Smooth muscle cell of the brain vasculature (primary cell): ENCODE results near the gene HDAC3.

Source experiments
- DNase-seq: peaks from one replicate; pipeline ENCODE4 v3.0.0-alpha.2; 2012; ENCODE audit warnings: low read depth, low spot score

The HDAC3 gene

DNA sequence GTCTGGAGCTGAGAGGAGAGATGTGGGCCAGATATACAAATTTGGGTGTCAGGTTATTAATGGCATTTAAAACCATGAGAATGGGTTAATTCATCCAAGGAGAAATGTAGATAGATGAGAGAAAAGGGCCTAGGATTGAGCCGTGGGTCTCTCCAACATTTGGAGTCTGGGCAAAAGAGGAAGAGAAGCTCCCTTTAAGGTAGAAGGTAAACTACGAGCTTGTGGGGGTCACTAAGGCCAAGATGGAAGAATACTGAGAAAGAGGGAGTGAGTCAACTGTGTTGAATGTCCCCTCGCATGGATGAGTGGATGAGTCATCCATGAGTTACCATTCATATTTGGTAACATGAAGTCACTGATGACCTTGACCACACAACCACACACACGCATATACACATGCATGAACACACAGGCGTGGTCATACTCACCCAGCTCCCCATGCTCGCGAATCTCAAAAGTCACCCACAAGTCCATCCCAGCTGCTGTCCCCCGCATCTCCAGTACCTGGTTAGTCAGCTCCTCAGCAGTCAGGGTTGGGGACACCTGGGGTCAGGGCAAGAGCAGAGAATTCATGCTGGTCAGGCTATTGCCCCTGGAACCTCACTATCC, 21.4 kb upstream of the HDAC3 start:
- no peak for DNase-seq

DNA sequence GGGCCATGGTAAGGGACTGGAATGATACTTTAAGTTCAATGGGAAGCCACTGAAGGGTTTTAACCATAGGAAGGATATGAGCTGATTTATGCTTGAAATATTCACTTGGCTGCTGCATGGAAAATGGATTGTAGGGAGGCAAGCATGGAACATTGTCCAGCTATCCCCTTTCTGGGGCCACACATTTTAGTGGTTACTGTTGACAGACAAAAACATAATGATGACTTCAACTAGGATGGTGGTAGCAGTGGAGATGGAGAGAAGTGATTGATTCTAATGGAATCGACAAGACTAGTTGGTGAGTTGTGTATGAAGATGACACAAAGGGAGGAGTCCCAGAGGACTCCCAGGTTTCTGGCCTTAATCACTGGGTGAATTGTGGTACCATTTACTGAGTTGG, 20.8 kb upstream of the HDAC3 start:
- DNase-seq = no peak

DNA sequence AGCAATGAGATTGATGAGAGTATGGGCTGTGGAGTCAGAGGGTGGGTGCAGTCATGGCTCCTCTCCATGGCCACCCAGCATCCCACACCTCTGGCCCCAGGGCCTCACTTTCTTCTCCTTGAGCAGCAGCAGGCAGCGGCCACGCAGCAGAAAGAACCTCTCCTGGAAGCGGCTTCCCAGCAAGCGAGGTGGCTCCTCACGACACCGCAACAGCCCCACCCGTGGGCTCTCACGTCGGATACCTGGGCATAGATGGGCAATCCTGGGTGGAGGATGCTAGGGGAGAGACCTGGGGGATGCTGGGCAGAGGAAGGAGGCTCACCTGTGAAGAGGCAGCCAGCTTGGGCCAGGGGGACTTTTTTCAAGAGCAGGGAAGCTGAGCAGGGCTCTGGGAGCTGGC, 19.7 kb upstream of the HDAC3 start:
- DNase-seq = no peak

DNA sequence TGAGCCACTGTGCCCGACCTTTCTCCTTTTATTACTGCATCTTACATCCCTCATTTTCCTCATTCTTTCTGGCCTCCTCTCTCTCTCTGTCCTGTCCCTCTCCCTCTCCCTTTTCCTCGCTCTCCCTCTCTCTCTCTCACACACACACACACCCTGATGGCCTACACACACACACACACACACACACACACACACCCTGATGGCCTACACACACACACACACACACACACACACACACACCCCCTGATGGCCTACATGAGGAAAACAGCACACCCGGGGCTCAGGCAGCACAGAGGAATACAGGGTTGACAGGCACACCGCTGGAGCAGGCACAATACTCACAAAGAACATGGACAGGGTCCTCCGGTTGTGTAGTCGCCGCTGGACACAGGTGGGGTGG, 18.4 kb upstream of the HDAC3 start:
- no peak for DNase-seq

DNA sequence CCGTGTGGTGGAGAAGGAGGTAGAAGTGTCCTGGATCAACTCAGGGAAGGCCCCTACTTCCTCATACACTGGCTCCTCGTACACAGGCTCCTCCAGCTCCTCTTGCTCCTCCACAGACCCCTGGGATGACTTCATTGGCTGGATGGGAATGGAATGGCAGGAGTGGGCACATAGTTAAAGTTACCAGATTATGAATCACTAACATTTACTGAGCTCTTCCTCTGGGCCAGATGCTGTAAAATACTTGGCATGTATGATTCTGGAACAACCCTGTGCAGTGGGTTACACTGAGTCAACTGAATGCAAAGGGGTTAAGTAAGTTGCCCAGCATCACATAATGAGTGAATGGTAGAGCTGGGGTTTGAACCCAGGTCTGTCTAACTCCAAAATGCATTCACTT, 17.6 kb upstream of the HDAC3 start:
- DNase-seq = no peak

DNA sequence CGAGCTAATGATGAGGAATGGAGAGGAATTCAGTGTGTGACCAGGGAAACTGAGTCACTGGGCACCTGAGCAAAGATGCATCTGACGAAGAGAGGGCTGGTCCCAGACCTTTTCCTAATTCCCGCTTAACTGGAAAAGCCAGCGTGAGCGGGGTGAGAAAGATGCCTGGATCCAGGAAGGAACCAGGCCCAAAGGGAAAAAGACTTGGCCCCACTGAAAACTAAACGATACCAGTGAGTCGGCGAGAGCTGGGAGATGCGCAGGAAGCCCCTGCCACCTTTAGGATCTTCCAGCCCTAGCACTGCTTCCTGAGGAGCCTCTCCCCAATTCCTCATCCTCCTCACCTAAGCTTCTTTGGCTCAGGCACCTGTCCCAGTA, 15.1 kb upstream of the HDAC3 start:
- DNase-seq = no peak

DNA sequence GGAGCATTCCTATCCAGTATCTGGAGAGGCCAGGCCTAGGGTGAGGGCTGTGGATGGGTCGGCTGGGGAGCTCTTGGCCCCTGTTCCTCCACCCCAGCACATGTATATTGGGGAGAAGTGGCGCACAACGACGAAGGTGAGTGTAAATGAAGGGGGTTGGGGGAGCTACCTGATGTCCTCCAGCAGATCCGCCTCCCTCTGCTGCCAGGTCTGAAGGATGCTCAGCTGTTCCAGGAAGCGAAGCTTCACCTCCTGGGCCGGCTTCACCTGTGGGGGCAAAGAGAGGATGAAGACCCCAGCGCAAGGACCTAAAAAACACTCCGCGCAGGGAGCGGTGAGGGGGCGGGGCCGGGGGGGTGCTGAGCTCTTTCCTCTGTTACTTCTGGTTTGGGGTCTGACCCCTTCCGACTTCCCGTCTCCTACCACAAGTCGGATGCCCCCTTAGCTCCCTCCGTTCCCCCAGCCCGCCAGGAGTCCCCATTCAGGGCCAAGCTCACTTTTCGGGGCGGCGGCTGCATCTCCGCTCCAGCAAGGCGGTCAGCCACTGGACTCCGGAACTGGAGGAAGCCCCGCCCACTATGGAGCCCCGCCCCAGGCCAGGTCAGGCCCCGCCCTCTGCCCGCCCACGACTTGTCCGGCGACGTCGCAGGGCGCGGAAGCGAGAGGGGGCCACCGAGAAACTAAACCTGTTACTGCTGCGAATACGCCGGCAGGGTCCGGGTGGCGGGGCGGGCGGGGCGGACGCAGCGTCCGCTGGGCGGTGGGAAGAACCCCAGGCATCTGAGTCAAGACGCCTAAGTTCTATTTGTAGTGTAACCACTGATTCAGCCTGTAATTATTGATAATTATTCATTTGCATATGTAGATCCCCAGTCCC, 14.4 kb upstream of the HDAC3 start, which contains the start of gene FCHSD1:
FCHSD1 (minus strand) TSS at position 568 of the 877 bp plus-strand sequence; CDS start at position 518, 50 bp downstream.
- DNase-seq = peak; percentile 43

DNA sequence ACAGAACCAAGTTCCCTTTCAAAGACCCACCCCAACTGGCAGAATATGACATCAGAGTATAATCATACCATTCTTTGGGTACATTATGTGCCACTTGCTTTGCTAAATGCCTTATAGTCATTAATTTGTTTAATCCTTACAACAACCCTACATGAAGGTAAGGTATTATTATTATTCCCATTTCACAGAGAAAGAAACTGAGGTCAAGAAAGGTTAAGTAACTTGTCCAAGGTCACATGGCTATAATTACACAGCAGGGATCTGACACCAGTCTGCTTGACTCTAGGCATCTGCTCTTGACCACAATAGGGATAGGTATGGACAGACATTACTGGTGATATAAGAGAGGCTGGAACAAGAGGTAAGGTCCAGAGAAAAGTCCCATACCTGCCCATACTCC, 13.3 kb upstream of the HDAC3 start:
- DNase-seq = no peak

DNA sequence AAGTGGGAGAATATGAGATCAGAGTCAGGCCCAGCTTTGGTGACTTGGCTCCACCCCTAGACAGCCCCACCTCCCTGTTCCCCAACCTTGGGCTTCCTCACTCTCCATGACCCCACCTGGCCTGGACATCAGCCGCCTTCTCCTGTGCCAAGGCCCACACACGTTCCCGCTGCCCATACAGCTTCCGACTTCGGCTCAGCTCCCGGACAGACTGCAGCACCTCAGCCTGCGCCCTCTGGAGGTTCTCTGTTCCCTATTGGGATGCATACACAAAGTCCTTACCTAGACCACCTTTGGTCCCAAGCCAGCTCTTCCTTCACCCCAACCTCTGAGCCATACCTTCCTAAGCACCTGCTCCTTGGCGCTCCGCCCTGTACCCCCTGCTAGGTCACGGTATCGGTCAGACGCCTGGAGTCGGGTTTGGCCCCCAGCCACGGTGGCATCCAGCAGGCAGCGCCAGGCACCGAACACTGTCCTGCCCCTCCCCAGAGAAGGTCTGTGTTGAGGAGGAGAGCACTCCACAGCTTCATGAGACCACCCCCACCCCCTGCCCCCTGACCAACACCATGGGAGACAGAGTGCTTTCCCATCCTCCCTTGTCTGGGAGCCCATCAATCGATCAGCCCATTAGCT, 12.5 kb upstream of the HDAC3 start:
- DNase-seq = no peak

DNA sequence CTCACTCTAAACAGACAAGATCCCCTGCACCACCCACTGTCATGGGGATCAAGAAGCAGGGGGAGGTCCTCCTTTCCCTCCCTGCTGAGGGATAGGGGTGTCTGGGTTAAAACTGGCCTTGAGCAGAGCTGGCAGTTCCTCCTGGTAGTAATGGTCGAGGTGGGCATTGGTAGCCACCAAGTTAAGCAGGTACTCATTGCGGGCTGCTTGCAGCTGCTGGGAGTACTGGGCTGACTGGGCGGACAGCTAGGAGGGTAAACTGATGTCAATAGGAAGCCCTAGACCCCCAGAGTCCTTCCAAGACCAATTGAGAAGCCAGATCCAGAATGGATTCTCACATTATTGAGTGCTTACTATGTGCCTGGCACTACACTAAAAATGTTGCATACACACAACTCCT, 11.2 kb upstream of the HDAC3 start:
- DNase-seq = no peak

DNA sequence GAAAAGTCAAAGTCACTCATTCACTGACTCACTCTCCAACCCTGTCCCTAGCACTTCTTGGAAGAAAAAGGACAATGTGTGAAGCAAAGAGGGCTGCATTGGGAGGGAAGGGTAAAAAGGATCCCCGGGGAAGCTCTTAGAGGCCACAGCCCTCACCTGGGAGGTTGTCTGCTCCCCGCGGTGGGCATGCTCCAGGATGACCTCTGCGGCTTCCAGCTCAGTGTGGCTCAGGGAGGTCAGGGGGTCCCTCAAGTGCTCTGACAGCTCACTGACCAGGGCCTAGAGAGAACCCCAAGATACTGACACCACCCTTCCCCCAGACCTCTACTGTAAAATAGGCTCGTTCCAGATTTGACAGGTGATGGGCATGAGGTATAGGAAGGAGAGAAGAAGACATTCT, 10.6 kb upstream of the HDAC3 start:
- no peak for DNase-seq

DNA sequence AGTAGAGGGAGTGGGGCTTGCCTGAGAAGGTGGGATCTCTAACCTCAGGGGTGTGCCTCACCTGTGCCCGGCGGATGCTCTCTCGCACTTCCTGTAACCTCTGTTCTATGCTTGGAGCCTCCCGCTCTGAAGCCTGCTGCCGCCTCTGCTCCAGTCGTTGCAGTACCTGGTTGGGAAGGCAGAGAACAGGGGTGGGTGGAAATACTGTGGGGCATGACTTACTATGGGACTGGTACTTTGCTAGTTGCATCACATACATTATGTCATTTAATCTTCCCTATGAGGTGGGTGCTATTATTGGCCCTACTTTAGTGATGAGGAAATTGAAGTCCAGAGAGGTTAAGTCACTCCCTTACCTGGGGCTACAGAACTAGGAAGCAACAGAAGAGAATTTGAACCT, 9.4 kb upstream of the HDAC3 start:
- DNase-seq = no peak

DNA sequence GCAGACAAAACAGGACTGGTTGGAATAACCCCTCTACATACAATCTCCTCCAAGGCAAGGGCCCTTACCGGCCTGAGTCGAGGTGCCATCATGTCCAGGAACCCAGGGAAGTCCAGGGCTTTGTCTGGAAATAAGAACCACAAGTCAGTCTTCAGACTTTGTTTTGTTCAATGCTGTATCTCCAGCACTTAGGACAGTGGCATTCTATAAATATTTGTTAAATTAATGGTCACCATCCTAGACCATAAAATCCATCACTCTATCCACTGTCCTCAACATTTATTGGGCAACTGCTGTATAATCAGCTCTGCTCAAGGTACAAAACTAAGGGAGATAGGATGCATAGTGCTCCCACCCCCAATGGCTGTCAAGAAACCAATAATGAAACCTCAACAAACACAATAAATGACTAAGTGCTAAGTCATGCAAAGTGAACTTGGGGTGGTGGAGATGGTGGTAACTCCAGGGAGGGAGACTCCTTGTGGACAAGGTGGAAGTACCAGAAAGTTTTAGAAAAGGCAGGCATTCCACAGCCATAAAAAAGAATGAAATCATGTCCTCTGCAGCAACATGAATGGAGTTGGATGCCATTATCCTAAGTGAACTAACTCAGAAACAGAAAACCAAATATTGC, 5.1 kb upstream of the HDAC3 start:
- DNase-seq = no peak

DNA sequence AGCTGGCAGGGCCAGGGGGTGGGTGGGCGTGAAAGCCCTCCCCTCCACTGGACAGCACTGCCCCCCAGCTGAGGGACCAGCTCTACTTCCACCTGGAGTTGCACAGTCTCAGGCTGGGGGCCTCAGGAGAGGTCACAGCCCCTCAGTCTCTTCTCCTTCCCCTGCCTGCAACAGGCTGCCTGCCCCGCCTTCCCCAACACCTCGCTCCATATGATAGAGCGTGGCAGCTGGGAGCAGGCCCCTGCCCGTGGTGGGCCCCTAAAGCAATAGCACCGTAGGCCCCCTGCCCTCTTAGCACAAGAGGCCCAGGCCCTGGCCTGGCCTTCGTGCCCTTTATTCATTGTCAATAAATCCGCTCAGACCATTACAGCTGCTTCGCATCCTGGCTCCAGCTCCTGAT, 4.0 kb upstream of the HDAC3 start:
- no peak for DNase-seq

DNA sequence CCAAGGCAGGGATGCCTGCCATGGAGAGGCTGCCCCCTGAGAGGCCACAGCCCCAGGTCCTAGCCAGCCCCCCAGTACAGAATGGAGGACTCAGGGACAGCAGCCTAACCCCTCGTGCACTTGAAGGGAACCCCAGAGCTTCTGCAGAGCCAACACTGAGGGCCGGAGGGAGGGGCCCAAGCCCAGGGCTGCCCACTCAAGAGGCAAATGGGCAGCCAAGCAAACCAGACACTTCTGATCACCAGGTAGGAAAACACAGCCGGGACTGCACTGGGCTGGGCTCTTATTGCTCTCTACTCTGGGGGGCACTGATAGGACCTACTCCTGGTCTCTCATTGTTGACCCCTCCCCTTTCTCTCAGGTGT, 3.4 kb upstream of the HDAC3 start:
- DNase-seq = no peak

DNA sequence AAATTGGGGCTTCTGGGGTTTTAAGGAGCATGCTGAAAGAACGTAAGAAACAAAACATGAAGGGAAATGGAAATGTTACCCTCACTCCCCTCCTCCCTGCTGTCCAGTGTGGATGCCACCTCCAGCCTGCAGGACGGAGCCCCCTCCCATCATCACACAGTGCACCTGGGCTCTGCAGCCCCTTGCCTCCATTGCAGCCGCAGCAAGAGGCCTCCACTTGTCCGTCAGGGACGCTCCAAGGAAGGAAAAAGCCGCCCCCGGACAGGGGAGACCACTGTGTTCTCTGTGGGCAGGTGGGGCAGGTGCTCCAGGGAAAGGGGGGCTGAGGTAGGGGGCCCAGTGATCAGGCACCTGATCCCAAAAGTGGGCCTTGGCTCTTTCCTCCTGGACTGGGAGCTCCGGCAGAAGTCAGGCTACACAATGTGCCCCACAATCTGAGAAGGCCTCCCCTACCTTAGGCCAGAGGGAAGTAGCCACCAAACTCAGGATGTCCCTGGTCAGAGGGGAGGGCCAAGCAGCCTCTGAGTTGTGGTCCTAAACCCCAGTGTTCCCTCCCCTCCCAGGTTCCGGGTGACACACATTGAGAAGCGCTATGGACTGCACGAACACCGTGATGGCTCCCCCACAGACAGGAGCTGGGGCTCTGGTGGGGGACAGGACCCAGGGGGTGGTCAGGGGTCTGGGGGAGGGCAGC, 2.9 kb upstream of the HDAC3 start:
- DNase-seq = no peak

DNA sequence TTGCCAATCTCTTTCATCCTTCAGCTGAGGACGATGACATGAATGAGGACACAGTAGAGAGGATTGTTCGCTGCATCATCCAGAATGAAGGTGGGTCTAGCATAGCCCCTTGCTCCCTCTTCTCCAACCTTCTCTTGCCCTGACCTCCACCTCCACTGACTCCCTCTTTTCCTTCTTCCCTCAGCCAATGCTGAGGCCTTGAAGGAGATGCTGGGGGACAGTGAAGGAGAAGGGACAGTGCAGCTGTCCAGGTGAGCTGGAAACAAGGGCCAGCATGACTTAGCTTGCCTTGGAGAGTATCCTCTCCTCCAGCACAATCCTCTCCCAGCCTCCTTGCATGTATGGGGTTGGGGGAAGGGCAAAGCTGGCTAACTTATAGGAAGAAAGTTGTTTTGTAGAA, 2.1 kb upstream of the HDAC3 start:
- DNase-seq = no peak

DNA sequence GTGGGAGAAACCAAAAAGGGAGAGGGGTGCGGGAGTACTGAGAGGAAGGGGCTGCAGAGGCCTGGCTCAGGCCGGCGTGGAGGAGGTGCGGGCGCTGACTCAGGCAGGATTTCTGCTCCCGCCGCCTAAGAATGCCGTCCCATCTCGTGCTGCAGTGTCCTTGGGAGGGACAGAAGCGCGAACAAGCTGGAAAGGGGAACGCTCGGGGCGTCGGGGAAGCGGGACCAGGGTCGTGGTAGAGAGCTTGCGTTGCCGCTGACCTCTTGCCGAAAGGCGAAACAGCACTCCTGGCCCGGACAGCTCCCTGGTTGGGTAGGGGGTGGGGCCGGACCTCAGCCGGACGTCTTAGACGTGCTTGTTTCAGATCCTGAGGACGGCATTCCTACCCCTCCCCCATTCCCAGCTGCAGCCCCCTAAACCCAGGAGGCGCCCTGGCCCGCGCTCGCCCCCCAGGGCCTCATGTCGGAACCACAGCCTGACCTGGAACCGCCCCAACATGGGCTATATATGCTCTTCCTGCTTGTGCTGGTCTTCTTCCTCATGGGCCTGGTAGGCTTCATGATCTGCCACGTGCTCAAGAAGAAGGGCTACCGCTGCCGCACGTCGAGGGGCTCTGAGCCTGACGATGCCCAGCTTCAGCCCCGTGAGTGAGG, 1.2 kb upstream of the HDAC3 start:
- DNase-seq = no peak

DNA sequence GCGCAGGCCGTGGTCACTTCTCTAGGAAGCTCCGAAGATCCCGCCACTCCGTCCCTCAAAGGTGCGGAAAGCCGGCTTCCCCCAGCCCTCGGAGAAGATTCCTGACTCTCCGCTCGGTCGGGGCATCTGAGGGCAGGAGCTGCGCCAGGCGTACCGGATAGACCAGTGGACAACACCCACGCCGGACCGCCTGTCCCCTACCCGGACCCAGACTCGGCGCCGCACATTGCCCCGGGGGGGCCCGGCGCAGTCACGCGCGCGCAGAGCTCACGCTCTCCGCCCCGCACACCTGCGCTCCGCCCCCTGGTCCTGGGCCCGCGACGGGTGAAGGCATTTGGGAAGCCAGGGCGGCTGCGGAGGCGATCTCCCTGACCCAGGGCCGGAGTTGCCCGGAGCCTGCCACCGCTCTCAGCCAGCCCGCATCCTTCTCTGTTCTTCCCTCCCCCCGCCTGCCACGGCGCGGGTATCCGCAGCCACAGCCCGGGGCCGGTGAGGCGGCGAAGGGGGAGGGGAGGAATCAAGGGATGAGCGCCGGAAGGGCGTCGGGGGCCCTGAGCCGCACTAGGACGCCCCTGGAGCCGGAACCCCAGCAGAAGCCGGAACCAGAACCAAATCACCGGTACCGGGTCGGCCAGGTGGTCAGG, 596 bp upstream of the HDAC3 start:
- no peak for DNase-seq

DNA sequence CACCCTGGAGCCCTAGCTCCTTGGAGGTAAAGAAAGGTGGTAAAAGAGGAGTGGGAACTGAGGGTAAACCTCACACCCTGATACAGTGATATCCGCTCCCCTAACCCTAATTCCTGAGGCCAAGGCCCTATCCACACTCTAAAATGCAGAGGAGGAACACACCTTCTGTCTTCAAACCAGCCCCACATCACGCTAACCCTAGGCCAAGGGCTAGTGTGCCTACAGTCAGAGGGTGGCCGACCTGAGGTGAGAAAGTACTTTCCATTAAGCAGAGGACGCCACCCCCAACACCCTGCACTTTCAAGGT, 590 bp downstream of the HDAC3 start:
- no peak for DNase-seq

DNA sequence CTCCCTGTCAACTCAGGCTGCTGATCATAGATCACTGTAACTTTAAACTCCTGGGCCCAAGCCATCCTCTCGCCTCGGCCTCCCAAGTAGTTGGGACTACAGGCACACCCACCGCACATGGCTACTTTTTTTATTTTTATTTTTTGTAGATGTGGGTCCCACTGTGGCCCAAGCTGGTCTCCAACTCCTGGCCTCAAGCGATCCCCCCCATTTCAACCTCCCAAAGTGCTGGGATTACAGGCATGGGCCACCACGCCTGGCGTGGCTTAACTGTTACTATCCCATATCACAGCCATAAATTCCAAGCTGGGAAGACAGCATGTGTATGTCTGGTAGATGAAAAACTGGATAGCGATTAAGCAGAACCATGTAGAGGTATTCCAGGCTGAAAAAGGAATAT, 1.0 kb downstream of the HDAC3 start:
- no peak for DNase-seq
